HUES64 (cell line): Measurements from ENCODE around the gene NIPBL.
"Not testable (repeated sequence)": the region's sequence is repeated elsewhere in the genome, so short reads cannot be mapped to it uniquely, and the experiment has no call there.

ENCODE experiments used
- H3K27ac ChIP-seq: 2 replicates; pipeline ENCODE4 v1.7.0; 2013; ENCODE audit warnings: low read depth, low read length, inconsistent platforms
- H3K27me3 ChIP-seq: 2 replicates; pipeline ENCODE4 v1.6.1; 2013; ENCODE audit warnings: mild to moderate bottlenecking, low read length; ENCODE audit not compliant: insufficient read depth
- H3K36me3 ChIP-seq: 2 replicates; pipeline ENCODE4 v1.6.1; 2013; ENCODE audit warnings: mild to moderate bottlenecking, low read length; ENCODE audit not compliant: insufficient read depth
- H3K4me1 ChIP-seq: 2 replicates; pipeline ENCODE4 v1.6.1; 2013; ENCODE audit warnings: mild to moderate bottlenecking, low read length, moderate library complexity; ENCODE audit not compliant: insufficient read depth
- H3K4me3 ChIP-seq: 2 replicates; pipeline ENCODE4 v1.5.1; 2013; ENCODE audit warnings: mild to moderate bottlenecking, low read length, moderate library complexity
- H3K9ac ChIP-seq: 2 replicates; pipeline ENCODE4 v1.6.1; 2013; ENCODE audit warnings: mild to moderate bottlenecking, low read depth, low read length
- H3K9me3 ChIP-seq: 2 replicates; pipeline ENCODE4 v1.6.1; 2013; ENCODE audit warnings: low read depth, low read length; ENCODE audit not compliant: insufficient read depth
- WGBS: fragments of 150-250, 120-280 bp; methylation state at CpG from one replicate; pipeline ENCODE4 v1.1.7; 2013; ENCODE audit warnings: missing lambda C conversion rate; 5-methylcytosine and 5-hydroxymethylcytosine counted together

Gene NIPBL

DNA sequence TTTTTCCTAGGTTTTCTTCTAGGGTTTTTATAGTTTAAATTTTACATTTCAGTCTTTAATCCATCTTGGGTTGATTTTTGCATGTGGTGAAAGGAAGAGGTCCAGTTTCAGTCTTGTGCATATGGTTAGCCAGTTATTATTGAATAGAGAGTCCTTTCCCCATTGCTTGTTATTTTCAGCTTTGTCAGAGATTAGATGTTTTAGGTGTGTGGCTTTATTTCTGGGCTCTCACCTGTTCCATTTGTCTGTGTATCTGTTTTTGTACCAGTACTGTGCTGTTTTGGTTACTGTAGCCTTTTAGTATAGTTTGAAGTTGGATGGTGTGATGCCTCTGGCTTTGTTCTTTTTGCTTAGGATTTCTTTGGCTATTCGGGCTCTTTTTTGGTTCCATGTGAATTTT lies 25.8 kb downstream of the NIPBL start:
- Histone ChIP-seq H3K27me3 (no peaks in the 10 kb centered on the region), H3K4me3 (no peak overlapping the region), H3K9me3 (no peaks in the 10 kb centered on the region), H3K9ac (no peak overlapping the region), H3K36me3 (no peaks in the 10 kb centered on the region), H3K4me1 (peaks cover 4% of the 10 kb centered on the region; the same call in 1 of the 2 replicates), H3K27ac (no peak overlapping the region)
- WGBS: 91% methylated on average over 1 of the region's 1 CpG

DNA sequence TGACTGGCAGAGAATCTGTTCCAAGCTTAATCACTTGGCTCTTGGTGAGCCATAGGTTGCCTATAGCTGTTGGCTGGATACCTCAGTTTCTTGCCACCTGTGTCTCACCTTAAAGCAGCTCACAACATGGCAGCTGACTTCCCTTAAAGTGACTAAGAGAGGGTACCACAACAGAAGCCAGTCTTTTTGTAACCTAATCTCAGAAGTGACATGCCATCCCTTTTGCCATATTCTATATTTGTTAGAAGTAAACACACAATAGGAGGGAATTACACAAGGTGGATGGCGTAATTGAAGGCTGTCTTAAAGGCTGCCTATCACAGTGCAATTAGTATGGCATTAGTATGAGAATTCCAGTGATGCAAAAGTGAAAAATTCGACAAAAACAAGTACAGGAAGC lies 28.1 kb downstream of the NIPBL start:
- Histone ChIP-seq H3K27me3 (no peaks in the 10 kb centered on the region), H3K36me3 (no peaks in the 10 kb centered on the region), H3K4me3 (no peak overlapping the region), H3K27ac (no peak overlapping the region), H3K4me1 (no peaks in the 10 kb centered on the region), H3K9me3 (no peaks in the 10 kb centered on the region), H3K9ac (no peak overlapping the region)
- 91% methylated on average over 2 of the region's 2 CpGs for WGBS

DNA sequence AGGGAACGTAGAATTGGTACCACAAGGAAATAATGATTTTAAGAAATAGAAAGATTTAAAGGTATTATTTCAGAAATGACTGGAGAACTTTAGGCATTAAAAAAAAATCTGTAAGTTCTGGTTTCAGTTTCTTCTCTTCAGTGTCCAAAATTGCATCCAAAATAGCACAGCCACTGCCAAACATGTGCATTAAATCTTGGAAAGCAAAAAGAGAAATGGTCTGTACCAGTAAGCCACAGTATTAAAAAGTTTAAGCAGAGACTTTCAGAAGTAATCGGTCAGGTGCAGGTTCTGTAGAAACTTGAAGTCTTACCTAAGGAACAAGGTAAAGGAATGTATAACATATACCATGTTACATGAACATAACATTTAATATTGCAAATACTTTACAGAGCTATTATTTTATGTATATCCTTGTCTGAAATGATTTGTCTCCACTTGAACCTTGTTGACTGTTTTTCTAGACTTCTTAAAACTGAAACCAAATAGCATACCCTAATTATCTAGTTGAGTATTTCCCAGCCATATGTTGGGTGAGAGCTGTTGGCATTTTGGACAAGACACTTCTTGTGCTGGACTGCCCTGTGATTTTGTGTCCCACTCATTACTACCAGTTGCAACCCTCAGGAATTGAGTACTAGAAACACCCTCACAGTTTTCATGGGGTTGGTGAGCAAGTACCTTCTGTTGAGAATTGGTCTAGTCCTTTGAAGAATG lies 32.1 kb downstream of the NIPBL start:
- Histone ChIP-seq H3K4me1 (0 out of 2 replicates have a peak, but pooled peaks cover 4% of the 10 kb centered on the region), H3K27ac (no peak overlapping the region), H3K9me3 (no peaks in the 10 kb centered on the region), H3K9ac (no peak overlapping the region), H3K36me3 (no peaks in the 10 kb centered on the region), H3K4me3 (no peak overlapping the region), H3K27me3 (no peaks in the 10 kb centered on the region)
- 86% methylated on average over 2 of the region's 2 CpGs for WGBS

DNA sequence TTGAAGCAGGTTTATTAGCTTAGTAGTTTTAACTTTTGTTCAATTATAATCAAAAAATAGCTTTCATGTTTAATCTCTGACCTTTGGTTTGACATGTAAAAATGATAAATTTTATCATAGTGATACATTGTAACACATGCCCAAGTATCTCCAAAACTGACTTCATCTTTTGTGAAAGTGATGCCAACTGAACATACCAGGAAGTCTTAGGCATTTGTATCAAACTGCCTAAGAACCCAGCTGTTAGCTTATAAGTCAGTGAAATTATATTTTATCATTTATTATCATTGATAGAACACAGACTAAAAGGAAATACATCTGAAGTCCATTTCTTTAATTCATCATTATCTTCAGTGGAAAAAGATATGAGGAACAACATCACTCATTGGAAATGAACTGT lies 39.1 kb downstream of the NIPBL start:
- no peak overlapping the region for H3K9ac ChIP-seq
- H3K4me3 ChIP-seq: no peak overlapping the region
- H3K4me1 ChIP-seq: 0 out of 2 replicates have a peak, but pooled peaks cover 4% of the 10 kb centered on the region
- H3K27me3 ChIP-seq: no peaks in the 10 kb centered on the region
- H3K36me3 ChIP-seq: no peaks in the 10 kb centered on the region
- no peaks in the 10 kb centered on the region for H3K9me3 ChIP-seq
- no peak overlapping the region for H3K27ac ChIP-seq

DNA sequence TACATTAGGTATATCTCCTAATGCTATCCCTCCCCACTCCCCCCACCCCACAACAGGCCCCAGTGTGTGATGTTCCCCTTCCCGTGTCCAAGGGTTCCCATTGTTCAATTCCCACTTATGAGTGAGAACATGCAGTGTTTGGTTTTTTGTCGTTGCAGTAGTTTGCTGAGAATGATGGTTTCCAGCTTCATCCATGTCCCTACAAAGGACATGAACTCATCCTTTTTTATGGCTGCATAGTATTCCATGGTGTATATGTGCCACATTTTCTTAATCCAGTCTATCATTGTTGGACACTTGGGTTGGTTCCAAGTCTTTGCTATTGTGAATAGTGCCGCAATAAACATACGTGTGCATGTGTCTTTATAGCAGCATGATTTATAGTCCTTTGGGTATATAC lies 40.0 kb downstream of the NIPBL start:
- not testable (repeated sequence) for H3K36me3 ChIP-seq, H3K4me1 ChIP-seq, H3K9ac ChIP-seq, H3K27ac ChIP-seq, H3K4me3 ChIP-seq, H3K27me3 ChIP-seq, H3K9me3 ChIP-seq
- WGBS: 100% methylated on average over 3 of the region's 4 CpGs

DNA sequence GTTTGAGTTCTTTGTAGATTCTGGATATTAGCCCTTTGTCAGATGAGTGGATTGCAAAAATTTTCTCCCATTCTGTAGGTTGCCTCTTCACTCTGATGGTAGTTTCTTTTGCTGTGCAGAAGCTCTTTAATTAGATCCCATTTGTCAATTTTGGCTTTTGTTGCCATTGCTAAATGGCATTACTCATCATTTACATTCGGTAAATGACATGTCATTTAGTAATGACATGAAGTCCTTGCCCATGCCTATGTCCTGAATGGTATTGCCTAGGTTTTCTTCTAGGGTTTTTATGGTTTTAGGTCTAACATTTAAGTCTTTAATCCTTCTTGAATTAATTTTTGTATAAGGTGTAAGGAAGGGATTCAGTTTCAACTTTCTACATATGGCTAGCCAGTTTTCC lies 40.8 kb downstream of the NIPBL start:
- not testable (repeated sequence) for H3K4me1 ChIP-seq, H3K9me3 ChIP-seq, H3K27ac ChIP-seq, H3K4me3 ChIP-seq, H3K9ac ChIP-seq, H3K27me3 ChIP-seq, H3K36me3 ChIP-seq
- WGBS: 92% methylated on average over 1 of the region's 1 CpG

DNA sequence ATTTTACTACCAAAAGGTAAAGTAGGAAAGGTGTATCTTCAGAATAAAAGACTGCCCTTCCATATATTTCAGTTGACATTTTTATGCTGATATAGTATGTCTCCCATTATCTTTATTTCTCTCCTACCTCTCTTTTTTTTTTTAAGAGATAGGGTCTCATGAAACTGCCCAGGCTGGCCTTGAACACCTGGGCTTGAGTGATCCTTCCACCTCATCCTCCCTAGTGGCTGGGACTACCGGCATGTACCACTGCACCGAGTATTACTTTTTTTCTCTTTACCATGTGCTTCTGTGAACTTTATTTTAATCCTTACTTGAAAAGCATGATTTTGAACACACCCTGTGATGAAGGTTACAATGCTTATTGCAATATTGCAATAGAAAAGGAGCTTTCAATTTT lies 42.7 kb downstream of the NIPBL start:
- H3K36me3 ChIP-seq: no peaks in the 10 kb centered on the region
- no peak overlapping the region for H3K4me3 ChIP-seq
- H3K9ac ChIP-seq: no peak overlapping the region
- H3K27me3 ChIP-seq: no peaks in the 10 kb centered on the region
- no peaks in the 10 kb centered on the region for H3K9me3 ChIP-seq
- H3K27ac ChIP-seq: no peak overlapping the region
- WGBS: 90% methylated on average over 2 of the region's 2 CpGs
- H3K4me1 ChIP-seq: no peaks in the 10 kb centered on the region

DNA sequence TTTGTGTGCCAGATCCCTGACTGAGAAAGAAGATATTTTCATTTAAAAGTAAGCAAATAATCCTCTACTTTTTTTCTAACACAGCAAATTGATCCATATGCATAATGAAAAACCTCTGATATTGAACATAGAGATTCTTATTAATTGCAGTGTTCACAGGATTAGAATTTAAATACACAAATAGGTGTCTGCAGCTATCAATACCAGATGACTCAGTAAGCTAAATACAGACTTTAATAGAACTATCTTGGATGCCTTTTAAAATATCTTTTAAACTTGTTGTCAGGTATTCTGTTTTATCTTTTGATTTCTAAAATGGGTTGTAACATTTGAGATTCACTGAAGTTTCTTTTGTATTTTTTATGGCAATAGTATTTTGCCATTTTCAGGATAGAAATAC lies 43.1 kb downstream of the NIPBL start:
- no peaks in the 10 kb centered on the region for H3K9me3 ChIP-seq
- no peaks in the 10 kb centered on the region for H3K4me1 ChIP-seq
- no peaks in the 10 kb centered on the region for H3K36me3 ChIP-seq
- no peak overlapping the region for H3K4me3 ChIP-seq
- H3K27ac ChIP-seq: no peak overlapping the region
- H3K9ac ChIP-seq: no peak overlapping the region
- no peaks in the 10 kb centered on the region for H3K27me3 ChIP-seq

DNA sequence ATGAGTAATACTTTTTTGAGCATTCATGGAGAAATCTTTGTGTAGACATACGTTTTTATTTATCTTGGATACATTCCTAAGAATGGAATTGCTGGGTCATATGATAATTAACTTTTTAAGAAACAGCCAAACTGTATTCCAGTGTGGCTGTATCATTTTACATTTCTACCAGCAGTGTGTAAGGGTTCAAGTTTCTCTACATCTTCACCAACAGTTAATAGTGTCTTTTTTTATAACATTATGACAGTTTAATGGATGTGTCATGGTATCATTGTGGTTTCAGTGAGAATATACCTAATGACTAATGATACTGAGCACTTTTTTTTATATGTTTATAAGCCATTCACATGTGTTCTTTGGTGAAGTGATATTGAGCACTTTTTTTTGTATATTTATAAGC lies 52.4 kb downstream of the NIPBL start:
- H3K27ac ChIP-seq: no peak overlapping the region
- H3K9me3 ChIP-seq: no peaks in the 10 kb centered on the region
- no CpG with 5 or more reads among the region's 1 CpG for WGBS
- no peak overlapping the region for H3K9ac ChIP-seq
- no peak overlapping the region for H3K4me3 ChIP-seq
- H3K27me3 ChIP-seq: no peaks in the 10 kb centered on the region
- H3K4me1 ChIP-seq: no peaks in the 10 kb centered on the region
- H3K36me3 ChIP-seq: no peaks in the 10 kb centered on the region

DNA sequence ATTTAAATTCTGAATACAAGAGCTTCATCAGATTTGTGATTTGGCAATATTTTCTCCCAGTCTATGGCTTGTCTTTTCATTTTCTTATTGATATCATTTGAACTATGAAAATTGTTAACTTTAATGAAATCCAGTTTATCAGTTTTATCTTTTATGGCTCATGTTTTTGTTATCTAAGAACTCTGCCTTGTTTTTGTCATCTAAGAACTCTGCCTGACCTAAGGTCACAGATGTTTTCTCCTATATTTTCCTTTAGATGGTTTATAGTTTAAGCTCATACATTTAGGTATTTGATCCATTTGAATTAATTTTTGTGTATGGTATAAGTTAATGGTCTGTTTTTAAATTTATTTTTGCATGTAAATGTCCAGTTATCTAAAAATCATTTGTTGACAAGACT lies 52.9 kb downstream of the NIPBL start:
- no peak overlapping the region for H3K27ac ChIP-seq
- no peak overlapping the region for H3K9ac ChIP-seq
- H3K4me3 ChIP-seq: no peak overlapping the region

DNA sequence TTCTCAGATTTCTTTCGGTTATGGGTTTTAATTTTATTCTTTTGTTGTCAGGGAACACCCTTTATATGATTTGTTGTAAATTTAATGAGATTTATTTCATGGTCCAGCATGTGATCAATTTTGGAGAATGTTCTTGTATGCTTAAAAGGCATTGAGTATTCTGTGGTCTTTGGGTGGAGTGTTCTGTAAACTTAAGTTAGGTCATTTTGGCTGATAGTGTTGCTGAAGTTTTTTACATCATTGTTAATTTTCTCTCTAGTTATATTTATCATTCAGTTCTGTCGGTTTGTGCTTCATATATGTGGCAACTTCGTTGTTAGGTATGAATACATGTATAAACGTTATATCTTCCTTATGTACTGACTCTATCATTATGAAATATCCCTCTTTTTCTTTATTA lies 55.5 kb downstream of the NIPBL start:
- H3K27ac ChIP-seq: no peak overlapping the region
- 94% methylated on average over 1 of the region's 4 CpGs for WGBS
- H3K4me1 ChIP-seq: 0 out of 2 replicates have a peak, but pooled peaks cover 4% of the 10 kb centered on the region
- H3K27me3 ChIP-seq: no peaks in the 10 kb centered on the region
- H3K4me3 ChIP-seq: no peak overlapping the region
- no peaks in the 10 kb centered on the region for H3K9me3 ChIP-seq
- H3K9ac ChIP-seq: no peak overlapping the region
- H3K36me3 ChIP-seq: no peaks in the 10 kb centered on the region

More for the DNA sequence above, 52.9 kb downstream of the NIPBL start:
- no peaks in the 10 kb centered on the region for H3K9me3 ChIP-seq
- H3K27me3 ChIP-seq: no peaks in the 10 kb centered on the region
- no peaks in the 10 kb centered on the region for H3K36me3 ChIP-seq
- H3K4me1 ChIP-seq: 0 out of 2 replicates have a peak, but pooled peaks cover under 1% of the 10 kb centered on the region

DNA sequence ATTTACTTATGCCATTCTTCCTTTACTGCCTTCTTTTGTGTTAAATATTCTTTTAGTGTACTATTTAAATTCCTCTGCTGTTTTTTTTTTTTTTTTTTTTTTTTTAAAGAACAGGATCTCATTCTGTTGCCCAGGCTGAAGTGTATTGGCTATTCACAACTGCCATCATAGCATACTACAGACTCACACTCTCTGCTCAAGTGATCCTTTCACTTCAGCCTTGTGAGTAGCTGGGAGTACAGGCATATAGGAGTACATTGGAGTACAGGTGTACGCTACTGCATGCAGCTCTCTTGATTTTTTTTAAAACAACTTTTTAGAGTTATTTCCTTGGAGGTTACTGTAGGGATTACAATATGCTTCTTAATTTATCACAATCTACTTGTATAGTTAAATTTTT lies 56.1 kb downstream of the NIPBL start:
- H3K36me3 ChIP-seq: no peaks in the 10 kb centered on the region
- no peak overlapping the region for H3K9ac ChIP-seq
- WGBS: 100% methylated on average over 1 of the region's 1 CpG
- peaks cover 10% of the 10 kb centered on the region; the same call in 1 of the 2 replicates for H3K4me1 ChIP-seq
- no peaks in the 10 kb centered on the region for H3K27me3 ChIP-seq
- no peak overlapping the region for H3K4me3 ChIP-seq
- H3K9me3 ChIP-seq: no peaks in the 10 kb centered on the region
- H3K27ac ChIP-seq: no peak overlapping the region
